PC-3 (cell line): ENCODE data around the gene HIC1. TPM values are rescaled to one million over a fixed set of nuclear protein-coding genes. Genes with fewer than 3 reads are reported as not detected.

Experiments used
- ATAC-seq: fragments of 200-7000 bp; cut with Tn5 transposase; 2 replicates; pipeline ENCODE4 v1.9.1; 2020; ENCODE audit warnings: mild to moderate bottlenecking, moderate library complexity
- BruUV-seq: library from RNA; stranded (reverse); fragments of 400-500 nt; replicated peaks from 2 replicates; lab custom pipeline; 2021; lab: Mats Ljungman, UMichigan
- CTCF ChIA-PET: fragments of 300-600 bp; sonication (Branson Sonifier 250); formaldehyde crosslinking; loops from one replicate; lab custom pipeline; 2022; ENCODE audit warnings: antibody characterized with exemption; lab: Charles Lee
- POLR2A ChIA-PET: fragments of 300-600 bp; sonication (Branson Sonifier 250); formaldehyde crosslinking; loops from one replicate; lab custom pipeline; 2022; ENCODE audit warnings: antibody characterized with exemption; ENCODE audit not compliant: unreplicated experiment; lab: Charles Lee
- DNase-seq: peaks from one replicate; pipeline ENCODE4 v3.0.0-alpha.2; 2015
- H2AFZ ChIP-seq: fragments of 300-600 bp; sonication (generic); 2 replicates; pipeline ENCODE4 v1.6.0; 2016; ENCODE audit warnings: antibody characterized with exemption, low read length
- H3F3A ChIP-seq: fragments of 300-600 bp; sonication (generic); one replicate; pipeline ENCODE4 v1.6.0; 2017; ENCODE audit warnings: antibody characterized with exemption, low read length, control low read depth, mild to moderate bottlenecking; ENCODE audit not compliant: unreplicated experiment
- H3K27ac ChIP-seq: fragments of 300-600 bp; sonication (generic); 2 replicates; pipeline ENCODE4 v1.5.1; 2016; ENCODE audit warnings: mild to moderate bottlenecking, low read length
- H3K27me3 ChIP-seq: fragments of 300-600 bp; sonication (generic); 2 replicates; pipeline ENCODE4 v1.6.1; 2016; ENCODE audit warnings: low read length, mixed read lengths
- H3K36me3 ChIP-seq: fragments of 300-600 bp; sonication (generic); 2 replicates; pipeline ENCODE4 v1.6.1; 2016; ENCODE audit warnings: low read depth, mixed run types, low read length, mixed read lengths
- H3K4me1 ChIP-seq: fragments of 300-600 bp; sonication (generic); 2 replicates; pipeline ENCODE4 v1.5.1; 2016; ENCODE audit warnings: low read length; ENCODE audit not compliant: insufficient read depth
- H3K4me2 ChIP-seq: fragments of 300-600 bp; sonication (generic); 2 replicates; pipeline ENCODE4 v1.6.0; 2016; ENCODE audit warnings: low read length
- H3K4me3 ChIP-seq: fragments of 300-600 bp; sonication (generic); 2 replicates; pipeline ENCODE4 v1.5.1; 2016; ENCODE audit warnings: mild to moderate bottlenecking, low read length, mixed read lengths
- H3K79me2 ChIP-seq: fragments of 300-600 bp; sonication (generic); 2 replicates; pipeline ENCODE4 v1.6.1; 2017; ENCODE audit warnings: low read length, mixed read lengths
- H3K9ac ChIP-seq: fragments of 300-600 bp; sonication (generic); 2 replicates; pipeline ENCODE4 v1.6.0; 2016; ENCODE audit warnings: mild to moderate bottlenecking, low read length
- H3K9me2 ChIP-seq: fragments of 300-600 bp; sonication (generic); replicated peaks from 2 replicates; pipeline ENCODE4 v1.6.1; 2016; ENCODE audit warnings: mixed run types, low read length, mixed read lengths
- H3K9me3 ChIP-seq: fragments of 300-600 bp; sonication (generic); 2 replicates; pipeline ENCODE4 v1.6.1; 2016; ENCODE audit warnings: low read length, mixed read lengths
- H4K20me1 ChIP-seq: fragments of 300-600 bp; sonication (generic); 2 replicates; pipeline ENCODE4 v1.6.1; 2016; ENCODE audit warnings: low read length, mixed read lengths
- EZH2 ChIP-seq: fragments of 300-600 bp; sonication (generic); IDR thresholded peaks from one replicate; pipeline ENCODE4 v1.6.1; 2017; ENCODE audit warnings: antibody characterized with exemption, mild to moderate bottlenecking, low read length; ENCODE audit not compliant: unreplicated experiment
- EZH2phosphoT487 ChIP-seq: fragments of 300-600 bp; sonication (generic); IDR thresholded peaks from 2 replicates; pipeline ENCODE4 v1.6.1; 2018; ENCODE audit warnings: mild to moderate bottlenecking, antibody characterized with exemption, low read length, borderline replicate concordance
- intact Hi-C: fragments of 100-400 bp; cut with micrococcal nuclease; formaldehyde crosslinking; loops from 2 replicates; pipeline ENCODE4 v1.9.0; 2023
- microRNA-seq: library from miRNA; unstranded; fragments of <30 nt; microRNA quantifications from one replicate; pipeline ENCODE4 v1.1.0, GENCODE V29; 2020; ENCODE audit not compliant: unreplicated experiment
- total RNA-seq: library from RNA; depleted of rRNA; stranded (reverse); fragments of >200 nt; gene quantifications from 2 replicates; pipeline ENCODE4 v1.2.3, GENCODE V29; 2014; rRNA removed
- TF ChIP-seq, protein P1 (sequence below): fragments of 300-600 bp; sonication (generic); conservative IDR thresholded peaks from 2 replicates; pipeline ENCODE4 v1.5.1; 2017; ENCODE audit warnings: antibody characterized with exemption, low read depth, mild to moderate bottlenecking, low read length

HIC1 gene
- total RNA-seq, 1 experiment from 2014 or later: 4.4 TPM

DNA sequence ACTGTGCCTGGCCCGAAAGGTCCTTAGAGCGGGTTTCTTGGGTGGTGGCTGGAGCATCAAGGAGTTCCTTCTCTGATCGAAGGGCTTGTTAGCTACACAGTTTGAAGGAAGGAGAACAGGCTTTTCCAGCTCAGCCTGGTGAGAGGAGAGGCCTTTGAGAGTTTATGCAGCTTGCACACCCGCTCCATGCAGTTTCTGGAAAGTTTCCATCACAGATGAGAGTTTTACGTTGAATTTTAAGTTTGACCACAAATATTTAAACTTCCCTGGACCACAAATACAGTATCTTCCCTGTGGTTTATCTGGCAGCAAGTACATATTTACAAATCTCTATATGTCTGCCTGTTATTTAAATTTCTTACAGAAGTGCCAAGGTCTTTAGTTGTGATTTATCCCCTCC is 56.8 kb downstream of the HIC1 start:
- ChIA-PET POLR2A (no interaction called here), CTCF (no interaction called here)
- Histone ChIP-seq H3K27me3 (no peaks in the 10 kb centered on the region), H3K79me2 (no peaks in the 10 kb centered on the region), H3K4me3 (no peak overlapping the region), H3K27ac (0 out of 2 replicates have a peak overlapping the region, but pooled peaks have one; percentile 13), H3K9me2 (no peaks in the 10 kb centered on the region), H3K9me3 (no peaks in the 10 kb centered on the region), H3K4me1 (peaks cover 11% of the 10 kb centered on the region), H4K20me1 (no peaks in the 10 kb centered on the region), H3K9ac (no peak overlapping the region), H3K4me2 (peak overlapping the region; percentile 44; the same call in 1 of the 2 replicates), H3F3A (no peaks in the 10 kb centered on the region), H2AFZ (no peak overlapping the region), H3K36me3 (no peaks in the 10 kb centered on the region)
- intact Hi-C loops: no loop called here
- no TSS peak for BruUV-seq
- DNase-seq: peak; percentile 88
- ATAC-seq: peak; percentile 71
- TF ChIP-seq, protein P1, sequence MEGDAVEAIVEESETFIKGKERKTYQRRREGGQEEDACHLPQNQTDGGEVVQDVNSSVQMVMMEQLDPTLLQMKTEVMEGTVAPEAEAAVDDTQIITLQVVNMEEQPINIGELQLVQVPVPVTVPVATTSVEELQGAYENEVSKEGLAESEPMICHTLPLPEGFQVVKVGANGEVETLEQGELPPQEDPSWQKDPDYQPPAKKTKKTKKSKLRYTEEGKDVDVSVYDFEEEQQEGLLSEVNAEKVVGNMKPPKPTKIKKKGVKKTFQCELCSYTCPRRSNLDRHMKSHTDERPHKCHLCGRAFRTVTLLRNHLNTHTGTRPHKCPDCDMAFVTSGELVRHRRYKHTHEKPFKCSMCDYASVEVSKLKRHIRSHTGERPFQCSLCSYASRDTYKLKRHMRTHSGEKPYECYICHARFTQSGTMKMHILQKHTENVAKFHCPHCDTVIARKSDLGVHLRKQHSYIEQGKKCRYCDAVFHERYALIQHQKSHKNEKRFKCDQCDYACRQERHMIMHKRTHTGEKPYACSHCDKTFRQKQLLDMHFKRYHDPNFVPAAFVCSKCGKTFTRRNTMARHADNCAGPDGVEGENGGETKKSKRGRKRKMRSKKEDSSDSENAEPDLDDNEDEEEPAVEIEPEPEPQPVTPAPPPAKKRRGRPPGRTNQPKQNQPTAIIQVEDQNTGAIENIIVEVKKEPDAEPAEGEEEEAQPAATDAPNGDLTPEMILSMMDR: no peak
- TF ChIP-seq EZH2phosphoT487 (no peak), EZH2 (no peak)

Small RNAs within 50 kb of the gene (microRNA-seq; reads per million reads assigned to microRNA genes)
- gene MIR132 (84.9 reads per million, percentile 62 among the genes with 10 or more reads in this experiment), gene MIR212 (2.0 reads per million)

Other genes starting within 250 kb of the HIC1 start
- 8.1 and 9.3 TPM in 2 replicates for gene SMYD4, start 225.2 kb upstream of the HIC1 start, total RNA-seq
- 69.1 and 75.5 TPM in 2 replicates for gene RPA1, start 225.1 kb upstream of the HIC1 start, total RNA-seq
- gene RTN4RL1, start 29.8 kb upstream of the HIC1 start, total RNA-seq: 6.9 and 7.9 TPM in 2 replicates
- gene DPH1, start 24.9 kb upstream of the HIC1 start, total RNA-seq: 47.9 and 57.4 TPM in 2 replicates
- gene OVCA2, start 13.1 kb upstream of the HIC1 start, total RNA-seq: 45.7 and 58.6 TPM in 2 replicates
- gene SMG6, start 248.7 kb downstream of the HIC1 start, total RNA-seq: 13.4 and 20.4 TPM in 2 replicates
- gene SRR, start 248.8 kb downstream of the HIC1 start, total RNA-seq: 8.8 and 12.0 TPM in 2 replicates